H1 (cell line): ENCODE measurements around the gene MFAP5. TPM values are rescaled to one million over a fixed set of nuclear protein-coding genes. Genes with fewer than 3 reads are reported as not detected.
A peak's percentile ranks its signal among the peaks of the same experiment; 100 is the strongest.

ENCODE experiments used
- CTCF ChIA-PET: fragments of 300-600 bp; sonication (Branson Sonifier 250); formaldehyde crosslinking; loops from one replicate; lab custom pipeline; 2021; ENCODE audit not compliant: partially characterized antibody; lab: Charles Lee
- POLR2A ChIA-PET: fragments of 300-600 bp; sonication (Branson Sonifier 250); formaldehyde crosslinking; loops from one replicate; lab custom pipeline; 2021; ENCODE audit warnings: inconsistent platforms; ENCODE audit not compliant: partially characterized antibody; lab: Charles Lee
- DNase-seq, 2 experiments: peaks; one replicate each; pipeline versions ENCODE4 v3.0.0 to v3.0.0-alpha.2; 2010 to 2022; ENCODE audit warnings: low spot score in 2 of 2, low read depth in 1 of 2, mixed read lengths in 1 of 2
- FAIRE-seq: peaks from 2 replicates; lab custom pipeline; 2011; peaks lifted over from hg19 to GRCh38; lab: Jason Lieb, UNC
- H2AFZ ChIP-seq: 2 replicates; pipeline ENCODE4 v1.8.1; 2012; ENCODE audit warnings: low read length, inconsistent platforms
- H2AK5ac ChIP-seq: 2 replicates; pipeline ENCODE4 v1.6.1; 2013; ENCODE audit warnings: low read depth, low read length
- H2BK120ac ChIP-seq: replicated peaks from 2 replicates; pipeline ENCODE3; 2013; ENCODE audit warnings: low read depth, low read length, inconsistent platforms
- H2BK12ac ChIP-seq: 2 replicates; pipeline ENCODE4 v1.6.1; 2013; ENCODE audit warnings: low read depth, low read length
- H2BK15ac ChIP-seq: 2 replicates; pipeline ENCODE4 v1.6.1; 2013; ENCODE audit warnings: low read length
- H2BK20ac ChIP-seq: 2 replicates; pipeline ENCODE4 v1.6.1; 2013; ENCODE audit warnings: low read length
- H2BK5ac ChIP-seq: 2 replicates; pipeline ENCODE4 v1.6.1; 2013; ENCODE audit warnings: low read depth, low read length
- H3K14ac ChIP-seq: 2 replicates; pipeline ENCODE4 v1.6.1; 2013; ENCODE audit warnings: inconsistent platforms; ENCODE audit not compliant: insufficient read length
- H3K18ac ChIP-seq: 2 replicates; pipeline ENCODE4 v1.6.1; 2013; ENCODE audit warnings: low read length; ENCODE audit errors: extremely low read depth
- H3K23ac ChIP-seq: 2 replicates; pipeline ENCODE4 v1.6.1; 2013; ENCODE audit warnings: inconsistent platforms; ENCODE audit not compliant: insufficient read length
- H3K23me2 ChIP-seq: 2 replicates; pipeline ENCODE4 v1.6.1; 2013; ENCODE audit warnings: low read depth, low read length
- H3K27ac ChIP-seq: 2 replicates; pipeline ENCODE4 v1.6.1; 2011; ENCODE audit warnings: low read depth, low read length, inconsistent platforms
- H3K27me3 ChIP-seq, 4 experiments: replicated peaks in 1 of 4; 1 replicate in 1 of 4; 2 replicates in 3 of 4; pipeline versions ENCODE4 v1.6.1 to v1.8.1; 2011 to 2013; ENCODE audit warnings: low read length in 3 of 4, mild to moderate bottlenecking in 3 of 4, inconsistent platforms in 2 of 4, mixed read lengths in 2 of 4, moderate library complexity in 1 of 4; ENCODE audit not compliant: control insufficient read depth in 3 of 4, insufficient read depth in 3 of 4; ENCODE audit errors: extremely low read depth in 1 of 4
- H3K36me3 ChIP-seq, 4 experiments: 2 replicates each; pipeline versions ENCODE4 v1.6.1 to v1.8.1; 2011 to 2013; ENCODE audit warnings: mild to moderate bottlenecking in 4 of 4, low read length in 3 of 4, moderate library complexity in 2 of 4, control low read depth in 1 of 4, inconsistent platforms in 1 of 4; ENCODE audit not compliant: insufficient read depth in 4 of 4, control insufficient read depth in 2 of 4
- H3K4ac ChIP-seq: replicated peaks from 2 replicates; pipeline ENCODE3; 2013; ENCODE audit warnings: low read length, low read depth, mixed read lengths, inconsistent platforms; ENCODE audit not compliant: insufficient read length
- H3K4me1 ChIP-seq, 4 experiments: replicated peaks in 1 of 4; 1 replicate in 1 of 4; 2 replicates in 3 of 4; pipeline versions ENCODE4 v1.6.1 to v1.8.1; 2011 to 2013; ENCODE audit warnings: low read length in 3 of 4, inconsistent platforms in 2 of 4, mixed read lengths in 1 of 4; ENCODE audit not compliant: insufficient read depth in 4 of 4, control insufficient read depth in 3 of 4
- H3K4me2 ChIP-seq, 2 experiments: 2 replicates each; pipeline versions ENCODE4 v1.6.1 to v1.8.1; 2011 to 2013; ENCODE audit warnings: low read depth in 2 of 2, low read length in 2 of 2, control low read depth in 1 of 2, inconsistent platforms in 1 of 2, mild to moderate bottlenecking in 1 of 2; ENCODE audit not compliant: insufficient read depth in 1 of 2
- H3K4me3 ChIP-seq, 4 experiments: fragments of 200-600, 300-600 bp in 1 of 4; sonication (generic), shearing (Covaris generic), sonication (Bioruptor Twin) in 1 of 4; 2 replicates each; pipeline versions ENCODE4 v1.5.1 to v1.8.1; 2011 to 2016; ENCODE audit warnings: low read length in 4 of 4, low read depth in 3 of 4, control low read depth in 2 of 4, inconsistent platforms in 2 of 4, mild to moderate bottlenecking in 2 of 4, mixed read lengths in 1 of 4, moderate library complexity in 1 of 4; ENCODE audit not compliant: insufficient read depth in 2 of 4; ENCODE audit errors: extremely low read depth in 1 of 4
- H3K56ac ChIP-seq: replicated peaks from 2 replicates; pipeline ENCODE3; 2013; ENCODE audit warnings: low read depth, mild to moderate bottlenecking, mixed read lengths, low read length, inconsistent platforms; ENCODE audit not compliant: insufficient read length
- H3K79me1 ChIP-seq: 2 replicates; pipeline ENCODE4 v1.6.1; 2013; ENCODE audit warnings: low read depth, low read length, control low read depth
- H3K79me2 ChIP-seq, 2 experiments: 2 replicates each; pipeline versions ENCODE4 v1.6.1 to v1.8.1; 2012 to 2013; ENCODE audit warnings: low read length in 2 of 2, mild to moderate bottlenecking in 2 of 2, inconsistent platforms in 1 of 2; ENCODE audit not compliant: insufficient read depth in 2 of 2, control insufficient read depth in 1 of 2
- H3K9ac ChIP-seq, 4 experiments: replicated peaks in 1 of 4; 1 replicate in 1 of 4; 2 replicates in 3 of 4; pipeline versions ENCODE4 v1.6.1 to v1.8.1; 2011 to 2013; ENCODE audit warnings: low read depth in 3 of 4, low read length in 3 of 4, control low read depth in 2 of 4, mild to moderate bottlenecking in 2 of 4, moderate library complexity in 2 of 4, inconsistent platforms in 1 of 4; ENCODE audit errors: extremely low read depth in 1 of 4
- H3K9me3 ChIP-seq, 2 experiments: 2 replicates each; pipeline versions ENCODE4 v1.6.1 to v1.8.1; 2012 to 2013; ENCODE audit warnings: mild to moderate bottlenecking in 2 of 2, moderate library complexity in 2 of 2, control low read depth in 1 of 2, inconsistent platforms in 1 of 2, low read depth in 1 of 2, low read length in 1 of 2, mixed read lengths in 1 of 2; ENCODE audit not compliant: insufficient read depth in 2 of 2
- H4K20me1 ChIP-seq, 2 experiments: replicated peaks in 1 of 2; 2 replicates each; pipeline versions ENCODE3 to v1.8.1; 2011 to 2013; ENCODE audit warnings: inconsistent platforms in 2 of 2, low read length in 2 of 2, mild to moderate bottlenecking in 1 of 2; ENCODE audit not compliant: insufficient read depth in 2 of 2, control insufficient read depth in 1 of 2
- H4K5ac ChIP-seq: 2 replicates; pipeline ENCODE4 v1.6.1; 2013; ENCODE audit warnings: low read length, low read depth, mixed read lengths, inconsistent platforms; ENCODE audit not compliant: insufficient read length
- H4K8ac ChIP-seq: 2 replicates; pipeline ENCODE4 v1.8.0; 2013; ENCODE audit warnings: mild to moderate bottlenecking, moderate library complexity, low read length, inconsistent platforms; ENCODE audit not compliant: insufficient read depth; ENCODE audit errors: extremely low read depth
- H4K91ac ChIP-seq: replicated peaks from 2 replicates; pipeline ENCODE3; 2013; ENCODE audit warnings: low read length, mixed read lengths, inconsistent platforms; ENCODE audit not compliant: insufficient read length
- CHD2 ChIP-seq: IDR thresholded peaks from 2 replicates; pipeline ENCODE4 v1.6.1; 2012; ENCODE audit warnings: low read length, improper control_type of control experiment
- KDM1A ChIP-seq: fragments of 200-600, 300-600 bp; sonication (generic); IDR thresholded peaks from 2 replicates; pipeline ENCODE4 v1.7.1; 2016; ENCODE audit warnings: mild to moderate bottlenecking, low read length, borderline replicate concordance
- PHF8 ChIP-seq: fragments of 200-600 bp; sonication (generic); conservative IDR thresholded peaks from 2 replicates; pipeline ENCODE4 v1.7.1; 2012; ENCODE audit warnings: low read depth, mild to moderate bottlenecking, inconsistent platforms, low read length, moderate library complexity
- POLR2AphosphoS5 ChIP-seq: IDR thresholded peaks from 2 replicates; pipeline ENCODE4 v1.6.1; 2011; ENCODE audit warnings: low read depth, low read length
- WGBS, 2 experiments: shearing (Covaris generic) in 1 of 2; methylation state at CpG; one replicate each; pipeline versions ENCODE4 v1.1.6 to v1.1.7; 2013 to 2015; ENCODE audit warnings: low lambda C conversion rate in 2 of 2, mixed read lengths in 2 of 2, inconsistent platforms in 1 of 2, low coverage in 1 of 2, missing lambda C conversion rate in 1 of 2; ENCODE audit not compliant: insufficient replicate concordance in 2 of 2, insufficient coverage in 1 of 2, insufficient read length in 1 of 2; ENCODE audit errors: extremely low coverage in 1 of 2, missing lambda C conversion rate in 1 of 2; 5-methylcytosine and 5-hydroxymethylcytosine counted together
- polyA plus RNA-seq, 7 experiments: library from polyadenylated mRNA; depleted of rRNA in 3 of 7; stranded (reverse) in 5 of 7; unstranded in 2 of 7; fragments of >200 nt in 5 of 7; fragments of 200-250 nt in 2 of 7; gene quantifications; 1 replicate in 5 of 7; 2 replicates in 1 of 7; 4 replicates in 1 of 7; pipeline versions ENCODE4 v1.2.1 to v1.2.3, GENCODE V29; 2011 to 2013; ENCODE audit warnings: missing spikeins in 2 of 7, mixed read lengths in 2 of 7
- total RNA-seq: library from RNA; stranded (reverse); fragmentation: NEBNext Ultra II Directional; extraction: Animal tissue kit (Norgen Biotek cat#: 25700); gene quantifications from 2 replicates; pipeline ENCODE4 v1.2.1, GENCODE V29; 2021

The MFAP5 gene
- total and polyA plus RNA-seq, 2 of the 8 experiments (the other 6 are each of a cell fraction or from before 2014, with no cell fraction given) = 0.60 to 0.86 TPM

- 0 out of 2 replicates have a peak, but pooled peaks have one; percentile 4 for TF ChIP-seq PHF8
- TF ChIP-seq CHD2 = no peak
- TF ChIP-seq POLR2AphosphoS5 = 0 out of 2 replicates have a peak, but pooled peaks have one; percentile 6
- no peak for TF ChIP-seq KDM1A
- TF ChIP-seq, all 59 proteins: peak for 2
- FAIRE-seq (no peak), DNase-seq (no peak)
- Histone ChIP-seq H3K18ac (peak overlapping the region; percentile 48), H3K9ac (peak overlapping the region; percentile 71 to 85 (median 76)), H3K79me1 (no peaks in the 10 kb centered on the region), H2AK5ac (no peak overlapping the region), H3K23me2 (peaks cover 6% of the 10 kb centered on the region; the same call in 1 of the 2 replicates), H3K4me2 (peak overlapping the region; percentile 67 to 81), H2BK15ac (0 out of 2 replicates have a peak overlapping the region, but pooled peaks have one; percentile 61), H2BK12ac (no peak overlapping the region; the same call in 1 of the 2 replicates), H3K4me3 (peak overlapping the region; percentile 72 to 92 (median 80)), H4K91ac (no peak overlapping the region), H2AFZ (no peak overlapping the region), H3K79me2 (peaks cover 17 to 36% of the 10 kb centered on the region in 2 experiments), H3K23ac (no peak overlapping the region), H4K20me1 (peaks cover 0 to 7% of the 10 kb centered on the region in 2 experiments), H3K9me3 (no peaks in the 10 kb centered on the region), H4K8ac (peak overlapping the region; percentile 88; the same call in 1 of the 2 replicates), H2BK20ac (no peak overlapping the region), H2BK120ac (no peak overlapping the region), H3K56ac (no peak overlapping the region), H3K14ac (no peak overlapping the region), H4K5ac (peak overlapping the region; percentile 93), H3K4me1 (peaks cover 4 to 11% (median 7%) of the 10 kb centered on the region in 4 experiments; a peak in 6 of 7 replicates), H3K4ac (peak overlapping the region; percentile 57), H3K27ac (peak overlapping the region; percentile 80), H3K36me3 (peaks cover 0 to 10% (median 0%) of the 10 kb centered on the region in 4 experiments; a peak in 2 of 8 replicates), H3K27me3 (no peaks in the 10 kb centered on the region), H2BK5ac (peak overlapping the region; percentile 85; the same call in 1 of the 2 replicates)
- WGBS, 2 experiments = 1% methylated on average over 14 of the region's 21 CpGs; no CpG with 5 or more reads in 1 of the 2 experiments
- ChIA-PET CTCF (interaction anchor here (1.0 to 1.6 kb wide), 5 partner anchors 11 to 123 kb away, joined by 3 to 5 read pairs (median 5); no protein-coding TSS in a partner anchor), POLR2A (interaction anchor here (0.6 to 2.3 kb wide), 19 partner anchors 8 to 217 kb away, joined by 3 to 15 read pairs (median 4); partner anchors contain the start of gene PHC1)
These were observed 34.5 kb upstream of the MFAP5 start for GRCh38 chr12:8697120-8697475.
